ENCODE results near the gene ATP2B2.
"Not testable (repeated sequence)": the region's sequence is repeated elsewhere in the genome, so short reads cannot be mapped to it uniquely, and the experiment has no call there.

ATP2B2 gene

GRCh38 chr3:10505050-10505790, at the start of gene ATP2B2:
Gene ATP2B2, minus strand, starts transcription at chr3:10505586. Its CDS starts 56,043 bp downstream, at chr3:10449543.
- DNase-seq, result no peak

DNA sequence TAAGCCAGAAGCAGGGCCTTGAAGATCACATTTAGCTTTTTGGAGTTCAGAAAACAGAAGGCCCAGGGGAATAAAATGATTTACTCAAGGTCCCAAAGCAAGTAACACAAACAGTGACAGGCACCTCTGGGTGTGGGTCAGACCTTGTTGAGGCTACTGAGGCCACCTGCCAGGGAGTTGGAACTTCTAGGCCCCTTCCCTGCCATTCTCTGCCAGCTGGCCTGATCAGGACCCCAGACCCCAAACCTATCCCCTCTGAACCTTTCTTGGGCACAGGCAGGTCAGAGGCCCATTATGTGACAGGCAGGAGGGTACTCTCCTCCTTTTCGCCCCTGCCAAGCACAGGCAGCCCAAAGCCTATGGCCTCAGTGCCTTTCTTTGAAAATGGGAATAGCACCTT, 49.4 kb upstream of the ATP2B2 start:
- DNase-seq, result no peak

GRCh38 chr3:10554236-10554611, 48.8 kb upstream of the ATP2B2 start:
- no peak for DNase-seq

- no peak for DNase-seq
Observed at GRCh38 chr3:10553591-10554235, 48.3 kb upstream of the ATP2B2 start.

DNA sequence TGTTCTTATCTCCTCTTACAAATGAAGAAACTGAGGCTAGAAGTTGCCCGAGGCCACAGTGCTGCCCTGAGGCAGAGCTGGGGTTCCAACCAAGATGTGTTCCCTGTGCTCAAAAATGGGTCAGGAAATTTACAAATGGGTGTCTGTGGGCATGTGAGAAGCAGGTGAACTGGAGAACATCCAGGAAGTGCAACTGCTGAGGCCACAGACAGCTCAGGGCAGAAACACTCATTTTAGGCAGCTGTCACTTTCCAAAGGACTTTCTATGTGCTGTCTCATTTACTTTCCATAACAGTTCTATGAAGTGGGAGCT, 47.2 kb upstream of the ATP2B2 start:
- DNase-seq, result no peak

DNA sequence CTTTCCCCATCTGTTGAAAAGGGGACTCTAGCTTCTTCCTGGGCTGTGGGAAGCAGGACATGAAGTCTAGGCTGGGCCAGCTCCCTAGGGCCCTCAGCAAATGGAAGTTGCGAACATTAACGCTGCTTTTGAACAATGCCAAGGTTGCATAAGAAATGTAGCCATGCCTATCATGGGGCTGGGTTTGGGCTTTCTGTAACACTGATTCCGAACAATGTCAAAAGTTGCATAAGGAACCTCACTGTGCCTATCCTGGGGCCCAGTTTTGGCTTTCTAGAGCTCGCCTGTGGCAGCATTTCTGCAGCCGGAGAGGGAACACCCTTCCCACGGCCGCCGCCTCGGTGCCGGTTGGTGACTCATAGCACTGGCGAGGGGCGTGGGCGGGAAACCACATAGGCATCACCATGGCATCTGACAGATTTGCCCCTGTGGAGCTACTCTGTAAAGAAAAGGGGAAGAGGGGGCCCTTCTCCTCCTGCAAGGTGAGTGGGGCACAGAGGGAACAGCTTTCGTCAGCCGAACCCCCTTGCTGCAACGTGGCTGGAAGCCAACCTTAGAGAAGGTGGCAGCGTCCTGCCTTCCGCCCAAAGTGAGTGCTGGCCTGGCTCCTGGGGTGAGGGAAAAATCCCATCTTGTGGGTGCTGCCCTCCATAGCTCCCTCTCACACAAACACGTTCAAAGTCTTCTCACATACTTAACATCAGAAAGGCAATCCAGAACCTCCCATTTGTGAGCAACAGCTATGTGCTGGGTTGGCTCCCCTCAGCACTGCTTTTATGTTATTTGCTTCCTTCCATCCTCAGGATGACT, 46.6 kb upstream of the ATP2B2 start:
- no peak for DNase-seq

DNA sequence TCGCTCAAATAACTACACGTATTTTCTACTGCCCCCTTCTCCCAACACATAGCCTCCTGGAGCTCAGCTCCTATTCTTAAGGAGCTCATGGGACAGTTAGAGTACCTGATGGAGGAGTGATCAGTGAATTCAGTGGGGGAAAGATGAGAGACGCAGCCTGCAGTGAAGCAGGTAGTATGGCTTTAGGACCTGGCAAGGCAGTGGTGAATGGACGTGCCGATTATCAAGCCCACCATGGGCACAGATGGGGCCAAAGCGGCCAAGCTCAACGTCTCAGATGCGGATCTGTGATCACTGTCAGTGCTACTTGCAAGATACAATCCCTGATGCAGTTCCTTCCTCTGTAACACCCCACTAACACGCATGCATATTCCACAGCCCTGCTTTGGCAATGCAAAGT, 45.8 kb upstream of the ATP2B2 start:
- DNase-seq, result no peak

GRCh38 chr3:10550705-10551104, 45.3 kb upstream of the ATP2B2 start:
- no peak for DNase-seq

DNA sequence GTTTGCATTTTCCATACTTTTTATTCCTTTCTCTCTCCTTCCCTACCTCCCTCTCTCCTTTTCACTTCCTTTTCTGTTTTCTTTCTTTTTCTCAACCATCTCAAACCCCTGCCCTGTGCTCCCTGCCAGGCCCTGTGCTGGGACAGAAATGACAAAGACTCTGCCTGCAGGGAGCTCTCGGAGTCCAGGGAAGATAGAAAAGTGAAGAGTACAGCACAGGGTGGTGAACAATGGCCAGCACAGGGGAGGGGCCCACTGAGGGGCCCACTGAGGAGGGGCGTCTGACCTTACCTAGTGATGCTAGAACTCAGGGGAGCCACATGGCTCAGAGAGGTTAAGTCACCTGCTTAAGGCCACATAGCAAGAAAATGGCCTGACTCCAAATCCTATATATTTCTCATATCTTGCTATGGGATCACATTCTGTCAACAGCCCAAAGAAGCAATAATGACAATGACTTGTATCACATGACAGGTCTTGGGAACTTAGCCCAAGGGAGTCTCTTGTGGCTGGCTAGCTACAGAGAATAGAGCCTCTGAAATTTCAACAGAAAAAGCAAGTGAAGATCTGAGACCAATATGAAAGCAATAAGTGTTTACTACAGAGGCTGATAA, 44.3 kb upstream of the ATP2B2 start:
- no peak for DNase-seq

GRCh38 chr3:10548992-10549391, 43.6 kb upstream of the ATP2B2 start:
- DNase-seq, result no peak

- DNase-seq, result no peak
Observed at GRCh38 chr3:10547841-10548783, 42.7 kb upstream of the ATP2B2 start.

DNA sequence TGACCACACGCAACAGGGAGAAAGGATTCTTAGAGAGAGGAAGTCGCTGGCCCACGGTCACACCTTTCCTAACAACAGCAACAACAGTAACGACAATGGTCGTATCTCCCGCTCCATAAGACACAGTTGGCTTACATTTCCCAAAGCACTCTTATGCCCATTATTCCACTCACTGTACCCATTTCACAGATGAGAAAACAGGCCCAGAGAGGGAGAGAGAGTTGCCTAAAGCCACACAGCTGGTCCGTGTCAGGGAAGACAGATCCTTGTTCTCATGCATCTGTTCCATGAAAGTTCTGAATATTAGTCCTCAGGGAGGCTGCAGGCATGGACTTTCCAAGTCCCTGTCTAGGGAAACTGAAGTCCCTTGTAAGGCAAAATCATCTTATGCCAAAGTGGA, 42.0 kb upstream of the ATP2B2 start:
- no peak for DNase-seq

GRCh38 chr3:10546820-10547263, 41.5 kb upstream of the ATP2B2 start:
- DNase-seq, result no peak

- no peak for DNase-seq
Observed at GRCh38 chr3:10546181-10546624, 40.8 kb upstream of the ATP2B2 start.

GRCh38 chr3:10542518-10542917, 37.1 kb upstream of the ATP2B2 start:
- no peak for DNase-seq

GRCh38 chr3:10540347-10540746, 35.0 kb upstream of the ATP2B2 start:
- DNase-seq, result not testable (repeated sequence)

DNA sequence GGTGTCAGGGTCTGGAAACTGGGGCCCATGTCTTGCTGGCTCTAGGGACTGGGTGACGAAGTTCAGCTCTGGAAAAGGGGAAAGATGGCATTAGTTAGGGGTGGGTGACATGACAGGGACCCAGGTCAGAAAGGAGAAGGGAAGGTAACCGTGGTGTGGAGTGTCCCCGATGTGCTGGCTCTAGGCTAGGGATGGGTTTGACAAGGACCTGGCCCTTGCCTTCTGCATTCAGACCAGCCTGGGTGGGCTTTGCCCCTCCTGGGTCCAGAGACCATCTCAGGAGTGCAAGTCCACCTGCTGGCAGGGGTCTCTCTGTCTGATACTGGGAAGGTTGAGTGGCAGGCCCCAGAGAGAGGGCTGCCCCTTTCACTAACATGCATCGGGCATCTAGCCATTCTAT, 28.7 kb upstream of the ATP2B2 start:
- no peak for DNase-seq

GRCh38 chr3:10533737-10534023, 28.3 kb upstream of the ATP2B2 start:
- DNase-seq, result no peak

DNA sequence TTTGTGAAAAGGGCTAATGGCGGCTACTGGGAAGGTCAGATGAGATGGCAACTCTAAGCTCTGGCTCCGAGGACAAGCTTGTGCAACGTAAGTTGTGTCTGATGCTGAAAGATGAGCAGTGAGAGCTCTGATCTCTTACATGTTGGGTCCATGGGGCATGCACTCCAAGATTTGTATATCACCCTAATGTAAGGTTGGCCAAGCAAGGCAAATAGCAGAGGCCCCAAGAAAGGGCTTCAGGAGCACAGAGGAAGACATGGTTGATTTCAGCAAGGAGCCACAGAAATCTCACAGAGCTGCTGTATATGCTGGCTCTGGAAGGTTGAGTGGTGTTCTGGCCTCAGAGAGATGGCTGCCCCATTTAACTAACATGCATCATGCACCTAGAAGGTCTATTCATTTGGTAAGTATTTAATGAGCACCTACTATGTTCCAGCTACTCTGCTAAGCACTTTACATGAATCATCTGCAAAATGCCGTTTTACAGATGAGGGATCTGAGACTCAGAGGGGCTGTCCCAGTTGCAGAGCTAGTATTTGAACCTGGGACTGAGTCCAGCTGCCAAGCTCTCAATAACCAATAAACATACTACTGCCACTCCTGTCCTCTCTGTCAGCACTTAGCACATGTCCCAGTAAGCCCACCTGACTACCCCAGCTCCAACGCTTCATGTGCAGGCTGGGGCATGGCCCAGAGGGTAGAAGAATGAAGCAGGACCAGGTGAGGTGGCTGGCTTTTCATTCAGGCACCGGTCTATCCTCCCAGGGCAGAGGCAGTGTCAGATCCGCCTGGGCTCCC, 27.8 kb upstream of the ATP2B2 start:
- DNase-seq, result no peak

DNA sequence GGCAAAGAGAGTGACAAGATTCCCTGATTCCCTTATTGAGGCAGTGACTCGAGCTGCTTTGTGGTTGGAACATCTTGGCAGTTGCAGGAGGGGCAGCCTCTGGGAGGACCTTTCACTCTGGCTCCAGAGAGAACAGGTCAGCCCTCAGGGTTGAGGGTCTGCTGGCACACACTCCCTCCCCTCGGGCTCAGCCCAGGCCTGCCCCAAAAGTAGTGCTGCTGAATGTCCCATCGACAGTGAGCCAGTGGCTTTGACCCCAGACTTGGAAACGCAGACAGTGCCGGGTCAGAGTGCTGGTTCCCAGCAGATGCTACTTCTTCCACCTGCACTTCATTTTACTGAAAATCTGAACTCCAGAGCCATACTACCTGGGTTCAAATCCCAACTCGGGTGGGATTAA, 25.6 kb upstream of the ATP2B2 start:
- no peak for DNase-seq

- no peak for DNase-seq
Observed at GRCh38 chr3:10530241-10530640, 24.9 kb upstream of the ATP2B2 start.

DNA sequence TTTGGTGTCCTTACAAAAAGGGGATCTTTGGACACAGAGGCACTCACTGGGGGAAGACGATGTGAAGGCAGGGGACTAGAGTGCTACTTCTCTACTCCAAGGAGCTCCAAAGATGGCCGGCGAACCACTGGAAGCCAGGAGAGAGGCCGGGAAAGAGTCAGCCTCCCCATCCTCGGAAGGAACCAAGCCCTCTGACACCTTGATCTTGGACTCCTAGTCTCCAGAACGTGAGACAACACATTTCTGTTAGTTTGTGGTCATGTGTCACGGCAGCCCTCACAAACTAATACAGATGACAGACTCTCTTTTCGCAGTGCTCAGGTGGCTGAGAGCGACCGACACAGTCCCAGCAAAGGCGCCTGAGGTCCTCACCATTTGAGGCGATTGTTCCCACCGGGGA, 24.4 kb upstream of the ATP2B2 start:
- no peak for DNase-seq
